Fibroblast of mammary gland (primary cell): ENCODE data around the gene NPAT.
"Not testable (repeated sequence)": the region's sequence is repeated elsewhere in the genome, so short reads cannot be mapped to it uniquely, and the experiment has no call there.

Source experiments
- DNase-seq: peaks from one replicate; pipeline ENCODE4 v3.0.0-alpha.2; 2010; ENCODE audit warnings: low read depth
- H3K4me3 ChIP-seq: 2 replicates; pipeline ENCODE4 v1.5.1; 2011; ENCODE audit warnings: low read depth, mild to moderate bottlenecking, low read length, moderate library complexity; ENCODE audit not compliant: control insufficient read depth
- CTCF ChIP-seq: conservative IDR thresholded peaks from 2 replicates; pipeline ENCODE4 v1.5.1; 2011; ENCODE audit warnings: low read depth, low read length, inconsistent platforms; ENCODE audit not compliant: control insufficient read depth, insufficient read depth

NPAT gene

GRCh38 chr11:108142304-108142703 is 80.1 kb downstream of the NPAT start:
- no peak for TF ChIP-seq CTCF
- H3K4me3 ChIP-seq = no peak overlapping the region
- DNase-seq = no peak

DNA sequence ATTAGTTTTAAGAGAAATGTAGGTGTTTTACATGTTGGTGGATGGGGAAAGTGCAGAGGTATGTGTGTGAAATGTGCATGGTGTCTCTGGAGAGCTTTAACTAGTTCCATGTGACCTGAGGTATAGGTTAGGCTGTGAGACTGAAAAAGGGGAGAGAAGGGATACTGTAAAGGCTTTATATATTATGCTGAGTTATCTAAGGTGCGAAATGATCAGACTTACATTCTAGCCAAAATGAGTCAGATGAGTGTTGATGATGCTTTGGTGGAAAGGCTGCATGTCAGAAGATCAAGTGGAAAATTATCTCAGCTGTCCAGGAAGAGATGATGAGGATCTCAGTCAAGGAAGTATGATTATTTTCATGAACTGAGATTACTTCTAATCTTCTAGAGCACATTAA is 85.2 kb downstream of the NPAT start:
- no peak for DNase-seq
- H3K4me3 ChIP-seq = no peak overlapping the region
- no peak for TF ChIP-seq CTCF

- DNase-seq = peak; percentile 34
- TF ChIP-seq CTCF = peak; percentile 17
- H3K4me3 ChIP-seq = no peak overlapping the region
These were observed 86.4 kb downstream of the NPAT start for GRCh38 chr11:108135845-108136544.

- H3K4me3 ChIP-seq, DNase-seq: not testable (repeated sequence)
These were observed 89.4 kb downstream of the NPAT start for GRCh38 chr11:108132993-108133538.

- peak; percentile 15 for DNase-seq
- H3K4me3 ChIP-seq = no peak overlapping the region
- TF ChIP-seq CTCF = no peak
These were observed 90.4 kb downstream of the NPAT start for GRCh38 chr11:108131993-108132392.

DNA sequence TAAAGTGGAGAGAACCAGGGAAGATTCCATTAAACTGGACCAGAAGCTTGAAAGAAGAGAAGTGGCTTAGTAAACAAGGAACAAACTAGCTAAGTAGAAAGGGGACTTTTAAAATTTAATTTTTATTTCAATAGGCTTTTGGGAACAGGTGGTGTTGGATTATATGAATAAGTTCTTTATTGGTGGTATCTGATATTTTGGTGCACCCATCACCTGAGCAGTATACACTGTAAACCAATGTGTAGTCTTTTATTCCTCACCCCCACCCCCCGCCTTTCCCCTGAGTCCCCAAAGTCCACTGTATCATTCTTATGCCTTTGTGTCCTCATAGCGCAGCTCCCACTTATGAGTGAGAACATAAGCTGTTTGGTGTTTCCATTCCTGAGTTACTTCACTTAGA is 93.7 kb downstream of the NPAT start:
- no peak overlapping the region for H3K4me3 ChIP-seq
- DNase-seq = no peak
- no peak for TF ChIP-seq CTCF

GRCh38 chr11:108125096-108125495 is 97.3 kb downstream of the NPAT start:
- no peak for DNase-seq
- TF ChIP-seq CTCF = no peak
- no peak overlapping the region for H3K4me3 ChIP-seq
